GM23338 (cell line): ENCODE results near the gene MEGF10. TPM values are rescaled to one million over a fixed set of nuclear protein-coding genes. Genes with fewer than 3 reads are reported as not detected.

Experiments
- ATAC-seq: fragments of 200-7000 bp; cut with Tn5 transposase; 3 replicates; pipeline ENCODE4 v1.9.1; 2020
- DNase-seq: peaks from one replicate; pipeline ENCODE4 v3.0.0-alpha.2; 2015; ENCODE audit warnings: low spot score
- H2AFZ ChIP-seq: fragments of 200-600 bp; sonication (generic); 2 replicates; pipeline ENCODE4 v1.8.0; 2016; ENCODE audit warnings: antibody characterized with exemption, mild to moderate bottlenecking, moderate library complexity
- H3F3A ChIP-seq: fragments of 200-600 bp; sonication (generic); replicated peaks from 2 replicates; pipeline ENCODE4 v1.8.0; 2017; ENCODE audit warnings: antibody characterized with exemption, mixed run types, low read depth
- H3K27ac ChIP-seq: fragments of 200-600 bp; sonication (generic); 2 replicates; pipeline ENCODE4 v1.6.1; 2016; ENCODE audit warnings: low read depth
- H3K27me3 ChIP-seq: fragments of 200-600 bp; sonication (generic); 2 replicates; pipeline ENCODE4 v1.8.0; 2016; ENCODE audit warnings: mild to moderate bottlenecking, mixed run types, moderate library complexity; ENCODE audit not compliant: insufficient read depth
- H3K36me3 ChIP-seq: fragments of 200-600 bp; sonication (generic); 2 replicates; pipeline ENCODE4 v1.8.0; 2016; ENCODE audit warnings: mild to moderate bottlenecking; ENCODE audit not compliant: insufficient read depth
- H3K4me1 ChIP-seq: fragments of 200-600 bp; sonication (generic); 2 replicates; pipeline ENCODE4 v1.8.0; 2016; ENCODE audit warnings: mild to moderate bottlenecking, moderate library complexity; ENCODE audit not compliant: insufficient read depth
- H3K4me2 ChIP-seq: fragments of 200-600 bp; sonication (generic); 2 replicates; pipeline ENCODE4 v1.7.1; 2017; ENCODE audit warnings: mixed run types
- H3K4me3 ChIP-seq: fragments of 200-600 bp; sonication (generic); 2 replicates; pipeline ENCODE4 v1.6.1; 2016; ENCODE audit warnings: mixed run types
- H3K79me2 ChIP-seq: fragments of 200-600 bp; sonication (generic); replicated peaks from 2 replicates; pipeline ENCODE4 v1.8.0; 2017; ENCODE audit warnings: mild to moderate bottlenecking; ENCODE audit not compliant: insufficient read depth
- H3K9me2 ChIP-seq: fragments of 200-600 bp; sonication (generic); 2 replicates; pipeline ENCODE4 v1.8.0; 2017; ENCODE audit not compliant: insufficient read depth
- H4K20me1 ChIP-seq: fragments of 200-600 bp; sonication (generic); replicated peaks from 2 replicates; pipeline ENCODE4 v1.8.0; 2017; ENCODE audit warnings: mild to moderate bottlenecking; ENCODE audit not compliant: insufficient read depth
- H3K27ac Mint-ChIP-seq: 2 replicates; pipeline ENCODE4 v1.8.0; 2020; ENCODE audit warnings: inconsistent platforms, mild to moderate bottlenecking, moderate library complexity, mixed read lengths
- H3K27me3 Mint-ChIP-seq: 3 replicates; pipeline ENCODE4 v1.8.0; 2022; ENCODE audit warnings: low read depth, mild to moderate bottlenecking, moderate library complexity, mixed read lengths, inconsistent platforms; ENCODE audit not compliant: insufficient read depth, poor library complexity
- H3K36me3 Mint-ChIP-seq: 3 replicates; pipeline ENCODE4 v1.8.0; 2021; ENCODE audit warnings: low read depth, mild to moderate bottlenecking, inconsistent platforms, moderate library complexity, mixed read lengths
- H3K4me1 Mint-ChIP-seq: 3 replicates; pipeline ENCODE4 v1.8.0; 2020; ENCODE audit warnings: mild to moderate bottlenecking, inconsistent platforms, mixed read lengths
- H3K4me3 Mint-ChIP-seq: 3 replicates; pipeline ENCODE4 v1.8.0; 2021; ENCODE audit warnings: moderate library complexity, mild to moderate bottlenecking, inconsistent platforms, mixed read lengths
- H3K9me3 Mint-ChIP-seq: 3 replicates; pipeline ENCODE4 v1.8.0; 2020; ENCODE audit warnings: moderate library complexity, mild to moderate bottlenecking, inconsistent platforms, mixed read lengths
- CREB1 ChIP-seq: fragments of 250-450 bp; sonication (Bioruptor Pico); IDR thresholded peaks from 2 replicates; pipeline ENCODE4 v1.5.0; 2020; ENCODE audit warnings: low read depth, mild to moderate bottlenecking, moderate library complexity
- ETS1 ChIP-seq: IDR thresholded peaks from 2 replicates; pipeline ENCODE4 v1.6.1; 2016; ENCODE audit warnings: antibody characterized with exemption
- EZH2 ChIP-seq: fragments of 200-600 bp; sonication (generic); IDR thresholded peaks from one replicate; pipeline ENCODE4 v1.8.0; 2017; ENCODE audit warnings: antibody characterized with exemption, mild to moderate bottlenecking, low read depth; ENCODE audit not compliant: unreplicated experiment
- EZH2phosphoT487 ChIP-seq: fragments of 200-600 bp; sonication (generic); IDR thresholded peaks from one replicate; pipeline ENCODE4 v1.8.1; 2018; ENCODE audit warnings: antibody characterized with exemption; ENCODE audit not compliant: unreplicated experiment
- JUNB ChIP-seq: IDR thresholded peaks from one replicate; pipeline ENCODE4 v1.6.1; 2016; ENCODE audit warnings: antibody characterized with exemption; ENCODE audit not compliant: unreplicated experiment
- NANOG ChIP-seq: IDR thresholded peaks from 2 replicates; pipeline ENCODE4 v1.6.1; 2016; ENCODE audit warnings: antibody characterized with exemption, borderline replicate concordance
- POLR2AphosphoS5 ChIP-seq: IDR thresholded peaks from 2 replicates; pipeline ENCODE4 v1.6.1; 2016; ENCODE audit warnings: antibody characterized with exemption, low read depth
- REST ChIP-seq: IDR thresholded peaks from one replicate; pipeline ENCODE4 v1.6.1; 2018; ENCODE audit warnings: antibody characterized with exemption; ENCODE audit not compliant: unreplicated experiment
- STAT1 ChIP-seq: IDR thresholded peaks from one replicate; pipeline ENCODE4 v1.6.1; 2016; ENCODE audit warnings: antibody characterized with exemption; ENCODE audit not compliant: unreplicated experiment
- ZNF114 ChIP-seq: fragments of 250-450 bp; sonication (Bioruptor Pico); IDR thresholded peaks from 2 replicates; pipeline ENCODE4 v1.5.0; 2020; ENCODE audit warnings: mild to moderate bottlenecking, moderate library complexity
- ZNF331 ChIP-seq: fragments of 250-450 bp; sonication (Bioruptor Pico); IDR thresholded peaks from 2 replicates; pipeline ENCODE4 v1.5.0; 2020; ENCODE audit warnings: low read depth, mild to moderate bottlenecking, moderate library complexity
- polyA plus RNA-seq: library from polyadenylated mRNA; unstranded; fragments of >200 nt; fragmentation: Nextera tagmentation; extraction: Ambion mirVana; gene quantifications from 2 replicates; pipeline ENCODE4 v1.2.1, GENCODE V29; 2016
- total RNA-seq: library from RNA; depleted of rRNA; stranded (reverse); fragments of >200 nt; shearing (Covaris generic); gene quantifications from 2 replicates; pipeline ENCODE4 v1.2.3, GENCODE V29; 2014
- TF ChIP-seq, protein P1 (sequence below), 2 experiments: fragments of 200-600 bp in 1 of 2; sonication (generic) in 1 of 2; conservative IDR thresholded peaks; 2 replicates each; pipeline versions ENCODE4 v1.5.1 to v1.6.1; 2016 to 2017; ENCODE audit warnings: antibody characterized with exemption in 2 of 2, low read depth in 2 of 2, mild to moderate bottlenecking in 2 of 2, moderate library complexity in 1 of 2
- TF ChIP-seq, protein P2 (sequence below): fragments of 250-450 bp; sonication (Bioruptor Pico); IDR thresholded peaks from 2 replicates; pipeline ENCODE4 v1.5.0; 2020; ENCODE audit warnings: mild to moderate bottlenecking, moderate library complexity

Gene MEGF10
- total and polyA plus RNA-seq, 2 experiments from 2014 or later = 4.5 to 28.3 TPM

GRCh38 chr5:127400539-127400938, 109.9 kb downstream of the MEGF10 start:
- H3K4me1 ChIP-seq = peaks cover 4% of the 10 kb centered on the region; the same call in 1 of the 2 replicates
- H3K27ac Mint-ChIP-seq = no peak overlapping the region
- H3K27me3 ChIP-seq = no peaks in the 10 kb centered on the region
- H3F3A ChIP-seq = no peaks in the 10 kb centered on the region
- ATAC-seq = no peak
- H3K9me3 Mint-ChIP-seq = no peaks in the 10 kb centered on the region
- DNase-seq = no peak
- no peak overlapping the region for H3K4me3 Mint-ChIP-seq
- H3K36me3 Mint-ChIP-seq = peaks cover 19% of the 10 kb centered on the region
- no peaks in the 10 kb centered on the region for H3K79me2 ChIP-seq
- no peak overlapping the region for H3K4me3 ChIP-seq
- H3K9me2 ChIP-seq = no peaks in the 10 kb centered on the region
- H3K27ac ChIP-seq = no peak overlapping the region
- H3K36me3 ChIP-seq = no peaks in the 10 kb centered on the region
- no peak for TF ChIP-seq POLR2AphosphoS5
- no peak for TF ChIP-seq CREB1 (CRISPR knock-in tag)
- no peak for TF ChIP-seq JUNB
- no peak for TF ChIP-seq STAT1
- no peak for TF ChIP-seq ZNF114
- TF ChIP-seq NANOG = no peak
- TF ChIP-seq, protein P1, sequence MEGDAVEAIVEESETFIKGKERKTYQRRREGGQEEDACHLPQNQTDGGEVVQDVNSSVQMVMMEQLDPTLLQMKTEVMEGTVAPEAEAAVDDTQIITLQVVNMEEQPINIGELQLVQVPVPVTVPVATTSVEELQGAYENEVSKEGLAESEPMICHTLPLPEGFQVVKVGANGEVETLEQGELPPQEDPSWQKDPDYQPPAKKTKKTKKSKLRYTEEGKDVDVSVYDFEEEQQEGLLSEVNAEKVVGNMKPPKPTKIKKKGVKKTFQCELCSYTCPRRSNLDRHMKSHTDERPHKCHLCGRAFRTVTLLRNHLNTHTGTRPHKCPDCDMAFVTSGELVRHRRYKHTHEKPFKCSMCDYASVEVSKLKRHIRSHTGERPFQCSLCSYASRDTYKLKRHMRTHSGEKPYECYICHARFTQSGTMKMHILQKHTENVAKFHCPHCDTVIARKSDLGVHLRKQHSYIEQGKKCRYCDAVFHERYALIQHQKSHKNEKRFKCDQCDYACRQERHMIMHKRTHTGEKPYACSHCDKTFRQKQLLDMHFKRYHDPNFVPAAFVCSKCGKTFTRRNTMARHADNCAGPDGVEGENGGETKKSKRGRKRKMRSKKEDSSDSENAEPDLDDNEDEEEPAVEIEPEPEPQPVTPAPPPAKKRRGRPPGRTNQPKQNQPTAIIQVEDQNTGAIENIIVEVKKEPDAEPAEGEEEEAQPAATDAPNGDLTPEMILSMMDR (conservative IDR thresholded peaks at IDR 0.05; ENCODE audit: low read depth in 2 of 2) = no peak
- TF ChIP-seq ZNF331 (CRISPR knock-in tag) = no peak
- TF ChIP-seq, protein P2, sequence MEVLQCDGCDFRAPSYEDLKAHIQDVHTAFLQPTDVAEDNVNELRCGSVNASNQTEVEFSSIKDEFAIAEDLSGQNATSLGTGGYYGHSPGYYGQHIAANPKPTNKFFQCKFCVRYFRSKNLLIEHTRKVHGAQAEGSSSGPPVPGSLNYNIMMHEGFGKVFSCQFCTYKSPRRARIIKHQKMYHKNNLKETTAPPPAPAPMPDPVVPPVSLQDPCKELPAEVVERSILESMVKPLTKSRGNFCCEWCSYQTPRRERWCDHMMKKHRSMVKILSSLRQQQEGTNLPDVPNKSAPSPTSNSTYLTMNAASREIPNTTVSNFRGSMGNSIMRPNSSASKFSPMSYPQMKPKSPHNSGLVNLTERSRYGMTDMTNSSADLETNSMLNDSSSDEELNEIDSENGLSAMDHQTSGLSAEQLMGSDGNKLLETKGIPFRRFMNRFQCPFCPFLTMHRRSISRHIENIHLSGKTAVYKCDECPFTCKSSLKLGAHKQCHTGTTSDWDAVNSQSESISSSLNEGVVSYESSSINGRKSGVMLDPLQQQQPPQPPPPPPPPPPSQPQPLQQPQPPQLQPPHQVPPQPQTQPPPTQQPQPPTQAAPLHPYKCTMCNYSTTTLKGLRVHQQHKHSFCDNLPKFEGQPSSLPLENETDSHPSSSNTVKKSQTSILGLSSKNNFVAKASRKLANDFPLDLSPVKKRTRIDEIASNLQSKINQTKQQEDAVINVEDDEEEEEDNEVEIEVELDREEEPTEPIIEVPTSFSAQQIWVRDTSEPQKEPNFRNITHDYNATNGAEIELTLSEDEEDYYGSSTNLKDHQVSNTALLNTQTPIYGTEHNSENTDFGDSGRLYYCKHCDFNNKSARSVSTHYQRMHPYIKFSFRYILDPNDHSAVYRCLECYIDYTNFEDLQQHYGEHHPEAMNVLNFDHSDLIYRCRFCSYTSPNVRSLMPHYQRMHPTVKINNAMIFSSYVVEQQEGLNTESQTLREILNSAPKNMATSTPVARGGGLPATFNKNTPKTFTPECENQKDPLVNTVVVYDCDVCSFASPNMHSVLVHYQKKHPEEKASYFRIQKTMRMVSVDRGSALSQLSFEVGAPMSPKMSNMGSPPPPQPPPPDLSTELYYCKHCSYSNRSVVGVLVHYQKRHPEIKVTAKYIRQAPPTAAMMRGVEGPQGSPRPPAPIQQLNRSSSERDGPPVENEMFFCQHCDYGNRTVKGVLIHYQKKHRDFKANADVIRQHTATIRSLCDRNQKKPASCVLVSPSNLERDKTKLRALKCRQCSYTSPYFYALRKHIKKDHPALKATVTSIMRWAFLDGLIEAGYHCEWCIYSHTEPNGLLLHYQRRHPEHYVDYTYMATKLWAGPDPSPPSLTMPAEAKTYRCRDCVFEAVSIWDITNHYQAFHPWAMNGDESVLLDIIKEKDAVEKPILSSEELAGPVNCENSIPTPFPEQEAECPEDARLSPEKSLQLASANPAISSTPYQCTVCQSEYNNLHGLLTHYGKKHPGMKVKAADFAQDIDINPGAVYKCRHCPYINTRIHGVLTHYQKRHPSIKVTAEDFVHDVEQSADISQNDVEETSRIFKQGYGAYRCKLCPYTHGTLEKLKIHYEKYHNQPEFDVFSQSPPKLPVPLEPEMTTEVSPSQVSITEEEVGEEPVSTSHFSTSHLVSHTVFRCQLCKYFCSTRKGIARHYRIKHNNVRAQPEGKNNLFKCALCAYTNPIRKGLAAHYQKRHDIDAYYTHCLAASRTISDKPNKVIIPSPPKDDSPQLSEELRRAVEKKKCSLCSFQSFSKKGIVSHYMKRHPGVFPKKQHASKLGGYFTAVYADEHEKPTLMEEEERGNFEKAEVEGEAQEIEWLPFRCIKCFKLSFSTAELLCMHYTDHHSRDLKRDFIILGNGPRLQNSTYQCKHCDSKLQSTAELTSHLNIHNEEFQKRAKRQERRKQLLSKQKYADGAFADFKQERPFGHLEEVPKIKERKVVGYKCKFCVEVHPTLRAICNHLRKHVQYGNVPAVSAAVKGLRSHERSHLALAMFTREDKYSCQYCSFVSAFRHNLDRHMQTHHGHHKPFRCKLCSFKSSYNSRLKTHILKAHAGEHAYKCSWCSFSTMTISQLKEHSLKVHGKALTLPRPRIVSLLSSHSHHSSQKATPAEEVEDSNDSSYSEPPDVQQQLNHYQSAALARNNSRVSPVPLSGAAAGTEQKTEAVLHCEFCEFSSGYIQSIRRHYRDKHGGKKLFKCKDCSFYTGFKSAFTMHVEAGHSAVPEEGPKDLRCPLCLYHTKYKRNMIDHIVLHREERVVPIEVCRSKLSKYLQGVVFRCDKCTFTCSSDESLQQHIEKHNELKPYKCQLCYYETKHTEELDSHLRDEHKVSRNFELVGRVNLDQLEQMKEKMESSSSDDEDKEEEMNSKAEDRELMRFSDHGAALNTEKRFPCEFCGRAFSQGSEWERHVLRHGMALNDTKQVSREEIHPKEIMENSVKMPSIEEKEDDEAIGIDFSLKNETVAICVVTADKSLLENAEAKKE = no peak
- no peak for TF ChIP-seq REST
- no peak for TF ChIP-seq EZH2phosphoT487
- no peak for TF ChIP-seq ETS1
- no peak for TF ChIP-seq EZH2
- H2AFZ ChIP-seq = no peak overlapping the region
- no peaks in the 10 kb centered on the region for H4K20me1 ChIP-seq
- H3K4me1 Mint-ChIP-seq = peaks cover 13% of the 10 kb centered on the region
- no peak overlapping the region for H3K4me2 ChIP-seq
- no peaks in the 10 kb centered on the region for H3K27me3 Mint-ChIP-seq
